Testis (tissue), 3 donors: ENCODE data around the gene PRR23E. TPM values are rescaled to one million over a fixed set of nuclear protein-coding genes. Genes with fewer than 3 reads are reported as not detected.

Experiments
- DNase-seq: peaks from one replicate; pipeline ENCODE4 v3.0.0-alpha.2; 2019
- H3K27ac ChIP-seq, 2 donors: fragments of 200-600 bp; sonication (generic); one replicate each; pipeline ENCODE4 v1.5.1; 2019
- H3K27me3 ChIP-seq: fragments of 200-600 bp; sonication (generic); one replicate; pipeline ENCODE4 v1.5.1; 2019
- H3K36me3 ChIP-seq: fragments of 200-600 bp; sonication (generic); one replicate; pipeline ENCODE4 v1.5.1; 2017; ENCODE audit warnings: low read depth; ENCODE audit errors: missing control alignments
- H3K4me1 ChIP-seq: fragments of 200-600 bp; sonication (generic); one replicate; pipeline ENCODE4 v1.5.1; 2019
- H3K4me3 ChIP-seq, 2 donors: fragments of 200-600 bp; sonication (generic); one replicate each; pipeline ENCODE4 v1.5.1; 2017 to 2019
- H3K9me3 ChIP-seq: fragments of 200-600 bp; sonication (generic); one replicate; pipeline ENCODE4 v1.5.1; 2017
- POLR2A ChIP-seq: fragments of 450-650 bp; IDR thresholded peaks from one replicate; pipeline ENCODE4 v1.6.1; 2017; ENCODE audit warnings: antibody characterized with exemption, mild to moderate bottlenecking, moderate library complexity
- WGBS, 2 donors: methylation state at CpG; one replicate each; pipeline ENCODE4 v1.1.5; 2018; 5-methylcytosine and 5-hydroxymethylcytosine counted together
- intact Hi-C: fragments of 100-400 bp; cut with DNase I; formaldehyde crosslinking; loops from one replicate; pipeline ENCODE4 v1.15.1; 2023; ENCODE audit warnings: low total_unique reads
- polyA plus RNA-seq: library from polyadenylated mRNA; stranded (reverse); fragments of 350-450 nt; fragmentation: Illumina TruSeq; extraction: RNeasy Lipid Tissue Mini Kit (QIAGEN cat#74804); gene quantifications from one replicate; pipeline ENCODE4 v1.2.3, GENCODE V29; 2014; ENCODE audit warnings: low read depth, low replicate concordance; ENCODE audit not compliant: insufficient read depth
- total RNA-seq, 2 donors: library from RNA; depleted of rRNA; stranded (reverse); fragments of >200 nt; gene quantifications; one replicate each; pipeline ENCODE4 v1.2.3, GENCODE V29; 2016
- TF ChIP-seq, protein P1 (sequence below), 3 experiments: fragments of 450-650 bp in 2 of 3; fragments of 200-600 bp in 1 of 3; sonication (generic) in 1 of 3; IDR thresholded peaks; one replicate each; pipeline ENCODE4 v1.5.1; 2016 to 2019; ENCODE audit warnings: antibody characterized with exemption in 3 of 3, mild to moderate bottlenecking in 2 of 3, moderate library complexity in 1 of 3

The PRR23E gene
- total and polyA plus RNA-seq, 3 donors from 2014 or later: 0.87 to 1.5 (median 1.0) TPM

DNA sequence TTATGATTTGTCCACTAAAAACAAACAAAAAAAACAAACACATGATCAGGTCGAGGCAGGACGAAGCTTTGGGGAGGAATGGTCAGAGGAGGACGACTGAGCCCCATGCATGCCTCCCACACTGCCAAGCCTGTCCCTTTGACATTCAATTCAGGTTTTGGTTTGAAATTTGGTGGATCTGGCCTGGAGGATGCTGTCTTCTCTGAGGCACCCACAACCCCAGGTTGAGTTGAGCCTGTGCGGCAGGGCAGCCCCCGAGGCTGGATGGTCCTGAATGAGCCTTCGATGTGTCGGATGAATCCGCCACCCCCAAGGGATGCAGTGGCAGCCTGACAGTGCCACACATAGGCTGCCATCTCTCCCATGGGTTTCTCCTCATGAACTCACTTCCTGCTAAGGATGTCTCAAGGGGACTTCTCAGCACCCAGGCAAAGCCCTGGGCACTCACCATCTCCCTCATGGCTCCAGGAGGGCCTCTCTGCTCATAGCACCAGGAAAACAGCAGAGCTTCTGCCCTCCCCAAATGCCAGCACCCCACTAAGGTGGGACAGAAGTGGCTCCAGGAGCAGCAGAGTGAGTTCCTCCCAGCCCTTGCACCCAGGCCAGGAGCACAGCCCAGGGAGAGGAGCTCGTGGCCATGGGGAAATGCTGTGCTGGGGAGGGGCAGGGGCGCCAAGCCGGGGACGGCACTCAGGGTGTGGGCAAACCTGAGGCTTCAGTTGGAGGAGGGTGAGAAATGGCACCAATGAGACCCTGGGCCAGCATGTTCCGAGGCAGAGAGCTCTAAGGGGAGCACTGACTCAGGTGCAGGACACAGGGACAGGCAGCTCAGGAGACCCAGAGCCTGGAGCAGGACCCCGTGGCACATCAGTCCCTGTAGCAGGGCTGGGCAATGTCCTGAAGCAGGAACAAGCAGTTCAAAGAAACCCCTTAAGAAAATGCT lies 18.5 kb downstream of the PRR23E start:
- Histone ChIP-seq H3K36me3 (no peaks in the 10 kb centered on the region), H3K4me3 (no peak overlapping the region), H3K27me3 (no peaks in the 10 kb centered on the region), H3K4me1 (no peaks in the 10 kb centered on the region), H3K27ac (no peak overlapping the region), H3K9me3 (no peaks in the 10 kb centered on the region)
- WGBS, 2 donors: 90% methylated on average over 14 of the region's 14 CpGs
- TF ChIP-seq POLR2A: no peak
- TF ChIP-seq, protein P1, sequence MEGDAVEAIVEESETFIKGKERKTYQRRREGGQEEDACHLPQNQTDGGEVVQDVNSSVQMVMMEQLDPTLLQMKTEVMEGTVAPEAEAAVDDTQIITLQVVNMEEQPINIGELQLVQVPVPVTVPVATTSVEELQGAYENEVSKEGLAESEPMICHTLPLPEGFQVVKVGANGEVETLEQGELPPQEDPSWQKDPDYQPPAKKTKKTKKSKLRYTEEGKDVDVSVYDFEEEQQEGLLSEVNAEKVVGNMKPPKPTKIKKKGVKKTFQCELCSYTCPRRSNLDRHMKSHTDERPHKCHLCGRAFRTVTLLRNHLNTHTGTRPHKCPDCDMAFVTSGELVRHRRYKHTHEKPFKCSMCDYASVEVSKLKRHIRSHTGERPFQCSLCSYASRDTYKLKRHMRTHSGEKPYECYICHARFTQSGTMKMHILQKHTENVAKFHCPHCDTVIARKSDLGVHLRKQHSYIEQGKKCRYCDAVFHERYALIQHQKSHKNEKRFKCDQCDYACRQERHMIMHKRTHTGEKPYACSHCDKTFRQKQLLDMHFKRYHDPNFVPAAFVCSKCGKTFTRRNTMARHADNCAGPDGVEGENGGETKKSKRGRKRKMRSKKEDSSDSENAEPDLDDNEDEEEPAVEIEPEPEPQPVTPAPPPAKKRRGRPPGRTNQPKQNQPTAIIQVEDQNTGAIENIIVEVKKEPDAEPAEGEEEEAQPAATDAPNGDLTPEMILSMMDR (IDR thresholded peaks at IDR 0.05): no peak
- intact Hi-C loops: no loop called here
- DNase-seq: no peak

DNA sequence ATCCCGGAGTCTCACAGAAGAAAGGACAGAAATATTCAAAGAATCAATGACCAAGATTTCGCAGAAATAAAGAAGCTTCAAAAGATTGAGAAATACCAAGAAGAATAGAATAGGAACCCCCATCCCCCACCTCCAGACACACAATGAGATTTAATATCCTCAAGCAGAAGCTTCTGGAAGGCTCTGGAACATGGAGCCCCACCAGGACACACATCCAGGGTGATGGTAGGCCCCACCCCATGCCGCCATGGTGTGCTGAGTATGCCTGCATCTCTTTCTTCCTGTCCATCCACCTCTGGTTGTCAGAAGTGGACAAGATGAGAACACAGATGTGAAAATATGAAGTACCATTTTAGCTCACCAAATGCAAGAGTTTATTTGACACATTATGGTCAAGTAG lies 19.3 kb downstream of the PRR23E start:
- Histone ChIP-seq H3K27ac (no peak overlapping the region), H3K4me3 (no peak overlapping the region), H3K36me3 (no peaks in the 10 kb centered on the region), H3K9me3 (no peaks in the 10 kb centered on the region), H3K4me1 (no peaks in the 10 kb centered on the region), H3K27me3 (no peaks in the 10 kb centered on the region)
- TF ChIP-seq POLR2A: no peak
- TF ChIP-seq, protein P1 (IDR thresholded peaks at IDR 0.05): no peak
- no peak for DNase-seq
- 92 to 98% methylated on average over 3 of the region's 3 CpGs for WGBS, 2 donors
- intact Hi-C loops: no loop called here

DNA sequence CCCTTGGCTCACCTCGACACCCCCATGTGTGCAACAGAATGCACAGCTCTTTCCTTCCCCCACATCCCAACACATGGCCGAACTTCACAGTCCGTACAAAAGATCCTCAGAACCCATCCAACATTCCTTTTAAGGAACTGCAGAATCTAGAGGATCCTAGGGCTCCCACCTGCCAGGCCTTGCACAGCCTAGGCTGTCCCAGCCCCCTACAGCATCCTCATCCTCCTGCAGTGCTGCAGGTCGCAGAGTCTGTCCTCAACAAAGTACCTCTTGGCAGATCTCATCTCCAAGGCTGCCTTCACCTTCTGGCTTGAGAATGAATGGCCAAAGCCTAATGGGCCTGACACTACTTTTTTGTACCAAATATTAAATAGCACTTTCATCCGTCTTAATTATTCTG lies 19.8 kb downstream of the PRR23E start:
- H3K9me3 ChIP-seq: no peaks in the 10 kb centered on the region
- no peak overlapping the region for H3K27ac ChIP-seq
- H3K36me3 ChIP-seq: no peaks in the 10 kb centered on the region
- intact Hi-C loops: no loop called here
- H3K4me3 ChIP-seq: no peak overlapping the region
- TF ChIP-seq, protein P1 (IDR thresholded peaks at IDR 0.05): no peak
- no peak for TF ChIP-seq POLR2A
- no peaks in the 10 kb centered on the region for H3K4me1 ChIP-seq
- no peak for DNase-seq
- 86% methylated on average over 5 of the region's 5 CpGs for WGBS, 2 donors
- no peaks in the 10 kb centered on the region for H3K27me3 ChIP-seq

DNA sequence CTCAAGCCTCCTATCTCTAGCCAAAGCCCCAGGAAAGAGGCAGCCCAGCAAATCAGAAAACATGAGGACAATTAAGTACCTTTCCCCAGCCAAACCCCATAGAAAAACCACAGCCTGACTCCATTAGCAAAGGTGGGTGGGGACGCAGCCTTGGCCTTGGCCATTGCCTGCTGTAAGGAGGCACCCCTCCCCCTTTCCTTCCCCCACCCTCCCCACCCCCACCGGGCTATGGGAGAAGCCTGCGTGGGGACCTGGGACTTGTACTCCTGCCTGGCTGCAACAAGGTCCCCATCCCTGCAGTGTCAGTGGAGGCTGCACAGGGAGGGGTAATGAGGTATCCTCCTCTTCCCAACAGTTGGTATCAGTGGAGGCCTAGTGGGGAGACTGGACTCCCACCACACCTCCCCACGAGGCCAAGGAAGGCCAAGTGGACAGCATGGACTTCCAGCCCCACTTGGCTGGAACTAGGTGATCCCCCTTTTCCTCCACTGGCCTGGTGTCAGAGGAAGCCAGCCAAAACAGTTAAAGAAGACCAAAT lies 20.5 kb downstream of the PRR23E start:
- TF ChIP-seq POLR2A: no peak
- TF ChIP-seq, protein P1 (IDR thresholded peaks at IDR 0.05): no peak
- intact Hi-C loops: no loop called here
- 74 to 81% methylated on average over 4 of the region's 4 CpGs for WGBS, 2 donors
- no peak for DNase-seq
- Histone ChIP-seq H3K4me3 (no peak overlapping the region), H3K27me3 (no peaks in the 10 kb centered on the region), H3K27ac (no peak overlapping the region), H3K36me3 (no peaks in the 10 kb centered on the region), H3K9me3 (no peaks in the 10 kb centered on the region), H3K4me1 (no peaks in the 10 kb centered on the region)
